Measurements from ENCODE around the gene LAPTM5.

LAPTM5 gene

DNA sequence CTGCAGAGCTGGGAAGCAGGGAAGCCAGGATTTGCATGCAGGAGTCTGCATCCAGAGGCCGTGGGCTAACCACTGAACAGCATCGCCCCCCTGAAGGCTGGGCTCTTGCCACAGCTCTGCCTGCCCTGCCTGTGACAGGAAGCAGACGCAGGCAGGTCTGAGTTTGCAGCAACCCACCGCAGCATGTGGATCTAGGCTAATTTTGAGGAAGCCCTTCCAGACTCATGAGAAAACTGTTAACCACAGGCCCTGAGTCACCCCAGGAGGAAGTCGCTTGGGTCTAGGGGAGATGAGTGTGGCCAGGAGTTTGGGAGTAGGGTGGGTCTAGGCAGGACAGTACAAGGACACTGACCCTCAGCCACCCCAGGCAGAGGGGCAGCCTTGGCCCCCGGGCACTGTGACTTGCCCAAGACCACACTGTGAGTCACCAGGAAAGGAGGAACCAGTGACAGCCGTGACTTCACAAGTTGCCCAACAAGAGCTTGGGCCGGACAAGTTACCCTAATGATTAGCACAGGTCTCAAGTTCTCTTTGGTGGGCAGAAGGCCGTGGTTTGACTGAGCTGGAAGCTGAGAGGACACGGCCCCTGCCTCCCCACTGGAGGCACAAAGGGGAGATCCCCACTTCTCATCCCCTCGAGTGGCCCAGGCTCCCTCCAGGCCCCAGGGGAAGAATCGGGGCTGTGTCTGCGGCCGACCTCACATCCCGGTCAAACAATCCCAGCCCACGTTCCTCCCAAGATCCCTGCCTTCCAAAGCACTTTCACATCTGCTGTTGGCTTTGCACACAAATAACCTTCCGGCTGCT lies 826 bp downstream of the LAPTM5 start:
- DNase-seq (ENCODE audit: low read depth, low spot score): no peak

DNA sequence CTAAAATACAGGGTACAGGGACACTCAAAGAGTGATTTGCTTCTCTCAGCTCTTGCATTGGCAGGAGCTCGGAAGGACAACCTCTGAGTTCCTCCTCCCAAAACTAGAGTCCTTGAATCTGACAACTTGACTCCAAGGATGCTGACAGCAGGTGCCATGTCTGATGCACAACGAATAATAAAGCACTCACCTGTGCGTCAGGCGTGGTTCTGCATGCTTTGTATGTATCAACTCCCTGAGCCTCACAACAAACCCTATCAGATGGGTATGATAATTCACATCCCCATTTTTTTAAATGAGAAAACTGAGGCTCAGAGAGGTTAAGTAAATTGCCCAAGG lies 1.4 kb downstream of the LAPTM5 start:
- DNase-seq (ENCODE audit: low read depth, low spot score): no peak

DNA sequence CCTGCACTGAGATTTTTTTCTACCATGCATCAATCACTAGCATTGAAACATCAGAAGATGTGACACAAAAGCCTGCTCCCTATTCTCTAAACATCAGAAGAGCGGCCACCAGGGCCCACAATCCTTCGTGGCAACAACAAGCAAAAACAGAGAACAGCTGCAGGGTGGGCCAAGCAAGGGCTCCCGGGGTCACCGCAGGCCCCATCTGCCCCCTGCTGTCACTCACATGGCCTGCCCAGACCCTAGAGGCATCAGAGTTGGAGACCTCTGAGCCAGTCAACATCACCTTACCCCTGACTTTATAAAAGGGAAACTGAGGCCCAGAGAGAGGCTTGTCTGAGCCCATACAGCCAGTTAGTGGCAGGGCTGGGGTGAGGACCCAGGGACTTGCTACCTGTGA lies 1.8 kb downstream of the LAPTM5 start:
- no peak for DNase-seq (ENCODE audit: low read depth, low spot score)

DNA sequence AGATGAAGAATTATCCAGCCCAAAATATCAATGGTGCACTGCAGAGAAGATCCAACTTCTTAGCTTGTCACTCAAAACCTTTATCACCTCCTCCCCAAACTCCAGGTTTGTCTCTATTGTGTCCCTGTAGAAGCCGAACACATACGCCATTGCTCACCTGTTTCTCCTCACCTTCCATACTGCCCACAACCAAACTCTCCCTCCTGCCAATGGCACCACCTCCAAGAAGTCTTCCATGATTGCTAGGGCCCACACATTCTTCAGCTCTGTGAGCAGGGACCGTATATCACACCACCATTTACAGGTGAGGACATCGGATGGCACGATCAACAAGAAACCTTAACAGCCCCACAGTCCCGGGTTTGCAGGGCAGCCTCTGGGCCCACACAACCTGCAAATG lies 2.2 kb downstream of the LAPTM5 start:
- DNase-seq (ENCODE audit: low read depth, low spot score): no peak

DNA sequence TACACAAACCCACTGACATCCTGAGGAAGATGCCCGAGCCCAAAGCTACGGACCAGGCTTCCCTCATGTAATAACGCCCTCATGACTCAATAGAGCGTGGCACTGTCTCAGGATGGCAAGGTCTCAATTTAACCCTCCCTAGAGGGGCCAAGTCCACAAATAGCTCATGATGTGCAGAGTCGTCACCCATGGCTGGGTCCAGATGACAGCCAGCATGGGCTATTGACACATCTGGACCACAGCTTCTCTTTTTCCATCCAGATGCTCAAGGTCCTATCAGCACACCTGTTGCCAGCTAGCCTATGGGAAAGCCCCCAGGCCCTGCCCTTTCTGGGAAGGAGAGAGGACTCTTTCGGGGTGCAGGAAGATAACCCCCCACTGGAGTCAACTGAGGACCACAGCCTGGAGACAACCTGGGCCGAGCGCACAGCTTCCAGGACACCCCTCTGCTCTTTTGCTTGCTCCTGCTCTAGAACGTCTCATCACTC lies 2.8 kb downstream of the LAPTM5 start:
- no peak for DNase-seq (ENCODE audit: low read depth, low spot score)

DNA sequence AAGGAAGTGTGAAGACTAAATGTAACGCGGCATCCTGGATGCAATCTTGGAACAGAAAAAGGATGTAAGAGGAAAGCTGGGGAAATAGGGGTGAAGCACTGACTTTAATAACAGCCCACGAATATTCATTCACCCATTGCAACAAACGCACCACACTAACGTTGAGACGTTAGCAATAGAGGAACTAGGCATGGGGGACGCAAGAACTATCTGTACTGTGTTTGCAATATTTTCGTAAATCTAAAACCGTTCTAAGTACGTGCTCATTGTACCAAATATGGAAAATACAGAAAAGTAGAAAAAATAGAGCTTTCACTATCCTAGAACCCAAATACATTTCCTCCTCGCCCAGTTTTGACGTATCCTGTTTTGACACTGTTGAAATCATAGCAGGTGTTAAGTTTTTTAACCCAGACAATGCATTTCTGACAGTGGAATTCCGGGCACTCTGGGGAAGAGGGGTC lies 3.9 kb downstream of the LAPTM5 start:
- no peak for DNase-seq (ENCODE audit: low read depth, low spot score)

DNA sequence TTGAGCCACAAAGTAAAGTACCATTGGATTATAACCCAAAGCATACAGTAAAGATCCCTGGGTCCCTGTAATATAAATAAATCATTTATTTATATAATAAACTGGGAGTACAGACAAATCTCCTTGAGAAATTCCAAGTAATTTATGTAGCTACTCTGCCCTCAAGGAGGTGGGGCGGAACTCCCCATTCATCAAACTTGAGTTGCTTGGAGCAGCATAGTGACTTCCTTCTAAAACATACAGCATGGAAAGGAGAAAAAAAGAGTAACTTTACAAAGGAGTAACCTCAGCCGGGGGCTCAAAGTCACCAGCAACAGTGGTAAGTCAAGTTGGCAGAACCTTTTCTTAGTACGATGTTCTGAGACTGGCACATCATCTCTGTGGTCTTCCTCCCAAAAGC lies 4.5 kb downstream of the LAPTM5 start:
- DNase-seq (ENCODE audit: low read depth, low spot score): no peak

DNA sequence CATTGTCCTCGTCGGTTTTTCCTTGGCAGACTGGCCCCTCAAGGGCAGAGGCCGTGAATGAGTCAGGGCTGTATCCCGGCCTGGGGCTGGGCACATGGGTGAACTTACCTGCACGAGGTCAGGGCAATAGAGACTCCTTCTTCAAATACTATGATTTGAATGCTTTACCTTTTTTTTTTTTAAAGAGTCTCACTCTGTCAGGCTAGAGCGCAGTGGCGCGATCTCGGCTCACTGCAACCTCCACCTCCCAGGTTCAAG lies 5.0 kb downstream of the LAPTM5 start:
- no peak for DNase-seq (ENCODE audit: low read depth, low spot score)

DNA sequence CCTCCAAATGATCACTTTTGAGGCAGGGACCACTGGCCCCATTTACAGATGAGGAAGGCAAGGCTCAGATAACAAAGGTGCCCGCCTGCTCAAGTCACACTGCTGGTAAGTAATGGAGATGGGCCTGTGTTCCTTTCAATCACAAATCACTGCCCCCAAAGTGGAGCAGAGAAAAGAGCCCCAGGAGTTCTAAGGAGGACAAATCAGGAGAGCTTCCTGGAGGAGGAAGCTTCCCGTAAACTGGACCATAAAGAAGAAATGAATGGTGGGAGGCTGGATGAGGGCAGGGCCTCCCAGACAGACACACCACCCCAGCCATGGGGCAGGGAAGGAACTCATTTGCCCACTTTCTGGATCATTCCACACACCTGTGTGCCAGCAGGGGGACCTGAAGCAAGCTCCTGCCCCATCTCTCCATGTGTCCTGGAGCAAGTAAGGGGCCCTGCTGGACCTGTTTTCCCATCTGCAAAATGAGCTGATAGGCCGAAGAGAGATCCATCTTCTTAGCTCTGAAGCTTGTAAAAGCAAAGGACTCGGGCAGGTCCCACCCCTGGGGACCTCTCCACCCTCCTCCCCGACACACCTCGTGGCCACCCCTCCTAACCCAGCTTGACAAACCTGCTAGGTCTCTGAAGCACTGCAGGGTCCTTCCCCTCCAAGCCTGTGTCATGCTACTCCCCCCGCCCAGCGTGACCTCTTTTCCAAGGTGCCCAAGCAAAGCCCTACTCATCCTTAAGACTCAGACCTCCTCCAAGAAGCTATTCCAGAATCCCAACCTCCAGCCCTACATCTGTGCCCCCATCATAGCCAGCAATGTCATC lies 5.5 kb downstream of the LAPTM5 start:
- DNase-seq (ENCODE audit: low read depth, low spot score): no peak

DNA sequence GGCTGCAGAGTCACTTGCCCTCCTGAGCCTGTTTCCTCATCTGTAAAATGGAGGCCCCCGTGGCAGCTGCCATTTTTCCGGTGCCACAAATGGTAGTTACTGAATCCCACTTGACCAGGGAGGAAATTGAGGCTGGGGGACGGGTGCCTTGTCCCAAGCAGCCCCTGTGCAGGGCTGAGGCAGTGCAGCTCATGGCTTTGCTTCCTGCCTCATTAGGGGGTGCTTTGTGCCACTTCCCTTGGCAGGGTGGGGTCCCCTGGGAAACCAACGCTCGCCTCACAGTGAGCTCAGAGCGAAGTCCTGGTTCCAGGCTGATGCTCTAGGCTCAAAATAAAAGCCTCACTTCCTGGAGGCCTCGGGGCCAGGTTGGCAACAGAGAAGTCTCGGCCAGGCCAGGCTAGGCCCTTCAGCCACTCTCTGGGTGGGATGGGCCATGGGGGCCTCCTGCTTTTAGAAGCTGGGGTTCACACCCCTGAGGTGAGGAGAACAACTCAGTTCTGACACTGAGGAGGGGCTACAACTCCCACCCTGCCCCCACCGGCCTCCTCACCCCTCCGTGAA lies 6.8 kb downstream of the LAPTM5 start:
- DNase-seq (ENCODE audit: low read depth, low spot score): no peak

DNA sequence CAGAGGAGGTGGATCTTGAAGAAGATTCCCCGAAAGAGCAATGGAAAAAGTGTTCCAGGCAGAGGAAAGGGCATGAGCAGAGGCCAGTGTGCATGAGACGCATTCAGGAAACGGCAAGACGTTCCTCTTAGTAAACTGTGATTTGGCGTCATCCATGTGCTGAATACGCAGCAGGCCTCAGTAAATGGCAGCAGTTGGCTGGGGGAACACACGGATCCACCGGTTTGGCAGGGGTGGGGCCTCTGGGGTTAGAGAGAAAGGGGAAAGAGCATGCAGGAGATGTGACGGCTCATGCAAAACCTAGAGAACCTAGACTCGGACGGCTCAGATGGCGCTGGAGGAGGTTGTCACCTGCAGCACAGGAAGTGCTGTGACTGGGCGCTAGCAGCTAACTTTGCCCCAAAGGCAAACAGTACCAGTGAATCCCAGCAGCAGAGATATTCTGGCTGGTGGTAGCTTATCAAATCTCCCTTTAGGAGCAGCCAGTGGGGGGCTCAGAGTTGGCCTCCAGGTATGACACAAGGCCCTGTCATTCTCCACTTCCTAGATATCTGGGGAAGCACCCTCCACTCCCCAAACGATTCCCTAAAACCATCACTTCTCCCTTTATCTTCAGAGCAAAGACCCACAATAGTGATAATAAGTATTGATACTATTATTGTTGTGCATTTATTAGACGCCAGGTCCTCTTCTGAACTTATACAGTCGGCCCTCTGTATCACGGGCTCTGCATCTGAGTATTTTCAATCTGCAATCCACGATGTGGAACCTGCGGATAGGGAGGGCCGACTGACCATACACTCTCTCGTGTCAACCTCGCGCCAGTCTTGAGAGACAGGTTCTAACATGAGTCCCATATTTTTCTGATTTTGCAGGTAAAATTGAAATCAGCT lies 7.6 kb downstream of the LAPTM5 start:
- no peak for DNase-seq (ENCODE audit: low read depth, low spot score)

DNA sequence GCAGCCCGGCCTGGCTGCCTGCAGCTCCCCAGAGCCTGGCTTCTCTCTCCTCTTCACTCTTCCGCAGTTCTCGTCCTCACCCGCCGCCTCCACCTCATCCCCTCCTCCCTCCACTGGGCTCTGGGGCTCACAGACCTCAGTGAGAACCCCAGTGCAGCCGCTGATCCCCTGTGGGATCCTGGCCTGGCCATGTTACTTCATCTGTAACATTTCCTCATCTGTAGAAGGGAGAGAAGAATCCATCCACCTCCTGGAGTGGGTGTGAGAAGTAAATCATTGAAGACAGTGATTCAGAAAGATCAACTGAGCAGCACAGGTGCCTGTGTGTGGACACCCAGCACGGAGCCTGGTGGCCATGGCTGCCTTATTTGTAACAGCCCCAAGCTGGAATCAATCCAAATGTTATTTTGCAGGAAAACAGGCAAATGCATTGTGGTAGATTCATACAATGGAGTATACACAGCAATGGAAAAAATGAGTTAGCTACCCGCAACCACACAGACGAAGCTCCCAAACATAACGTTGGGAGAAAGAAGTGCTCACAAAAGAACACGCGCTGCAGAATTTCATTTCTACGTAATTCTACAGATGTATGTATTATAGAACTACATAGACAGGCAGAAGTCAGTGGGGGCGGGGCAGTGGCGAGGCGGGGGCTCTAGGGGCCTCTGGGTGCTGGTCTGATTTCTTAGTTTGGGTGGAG lies 8.7 kb downstream of the LAPTM5 start:
- no peak for DNase-seq (ENCODE audit: low read depth, low spot score)

DNA sequence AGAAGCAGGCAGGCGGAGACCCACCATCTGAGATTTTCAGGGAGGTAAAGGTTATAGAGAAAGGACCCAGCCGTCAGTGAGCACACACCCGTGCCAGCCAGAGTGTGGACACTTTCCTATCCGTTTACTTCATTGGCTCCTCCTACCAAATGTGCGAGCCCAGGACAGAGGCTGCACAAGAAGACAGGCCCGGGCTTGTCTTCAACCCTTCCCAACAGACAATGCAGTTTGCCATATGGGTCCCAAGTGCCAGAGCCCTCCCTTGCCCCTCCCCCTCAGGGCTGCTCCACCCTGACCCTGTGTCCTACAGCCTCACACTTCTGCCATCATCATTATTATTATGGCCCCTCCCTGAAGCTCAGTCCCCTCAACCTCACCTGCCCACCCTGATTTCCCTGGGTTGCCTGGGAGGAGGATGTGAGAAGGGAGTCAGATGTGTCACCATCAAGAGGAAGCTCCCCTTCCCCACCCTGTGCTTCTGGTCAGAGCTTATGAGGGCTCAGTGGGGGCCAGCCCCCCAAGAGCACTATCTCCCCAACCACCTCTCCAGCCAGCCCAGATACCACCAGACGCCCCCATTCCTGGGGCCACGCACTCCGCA lies 9.4 kb downstream of the LAPTM5 start:
- DNase-seq (ENCODE audit: low read depth, low spot score): no peak

DNA sequence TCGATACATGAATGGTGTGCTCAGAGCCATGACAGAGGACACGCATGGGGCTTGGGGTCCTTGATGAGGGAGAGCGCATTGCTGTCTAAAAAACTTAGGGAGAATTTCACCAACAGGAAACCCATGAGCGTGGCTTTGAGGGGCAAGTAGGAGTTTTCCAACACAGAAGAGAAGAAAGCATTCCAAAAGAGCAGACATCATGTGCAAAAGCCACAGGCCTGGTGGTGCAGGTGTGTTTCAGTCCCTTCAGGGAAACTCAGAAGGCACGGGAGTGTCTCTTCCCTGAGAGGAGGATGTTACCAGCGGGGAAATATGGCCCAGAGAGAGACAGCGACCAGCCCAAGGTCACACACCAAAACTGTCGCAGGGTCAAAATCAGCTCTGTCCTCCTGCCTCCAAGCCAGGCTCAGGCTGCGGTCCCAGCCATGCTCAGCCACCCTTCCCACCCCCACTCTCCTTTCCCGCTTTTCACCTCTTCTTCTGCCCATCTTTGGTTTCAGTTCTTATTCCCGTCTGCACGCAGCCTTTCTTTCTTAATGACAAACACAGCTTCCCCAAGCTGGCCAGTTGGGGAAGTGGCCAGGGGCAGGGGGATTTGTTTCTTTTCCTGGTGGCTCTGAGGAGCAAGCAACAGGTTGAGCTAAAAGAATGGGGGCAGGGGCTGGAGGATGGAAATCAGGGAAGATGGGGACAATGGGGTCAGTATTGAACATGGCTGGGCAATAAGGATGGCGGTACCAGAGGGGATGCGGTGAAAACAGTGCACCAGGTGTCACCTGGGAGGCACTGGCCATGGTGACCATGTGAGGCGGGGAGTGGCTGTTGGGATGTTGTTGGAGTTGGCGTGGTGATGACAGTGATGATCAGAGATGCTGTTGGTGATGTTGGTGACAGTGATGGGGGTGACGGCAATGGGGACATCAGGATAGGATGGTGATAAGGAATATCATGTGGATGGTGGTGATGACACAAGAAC lies 10.3 kb downstream of the LAPTM5 start:
- DNase-seq (ENCODE audit: low read depth, low spot score): no peak

DNA sequence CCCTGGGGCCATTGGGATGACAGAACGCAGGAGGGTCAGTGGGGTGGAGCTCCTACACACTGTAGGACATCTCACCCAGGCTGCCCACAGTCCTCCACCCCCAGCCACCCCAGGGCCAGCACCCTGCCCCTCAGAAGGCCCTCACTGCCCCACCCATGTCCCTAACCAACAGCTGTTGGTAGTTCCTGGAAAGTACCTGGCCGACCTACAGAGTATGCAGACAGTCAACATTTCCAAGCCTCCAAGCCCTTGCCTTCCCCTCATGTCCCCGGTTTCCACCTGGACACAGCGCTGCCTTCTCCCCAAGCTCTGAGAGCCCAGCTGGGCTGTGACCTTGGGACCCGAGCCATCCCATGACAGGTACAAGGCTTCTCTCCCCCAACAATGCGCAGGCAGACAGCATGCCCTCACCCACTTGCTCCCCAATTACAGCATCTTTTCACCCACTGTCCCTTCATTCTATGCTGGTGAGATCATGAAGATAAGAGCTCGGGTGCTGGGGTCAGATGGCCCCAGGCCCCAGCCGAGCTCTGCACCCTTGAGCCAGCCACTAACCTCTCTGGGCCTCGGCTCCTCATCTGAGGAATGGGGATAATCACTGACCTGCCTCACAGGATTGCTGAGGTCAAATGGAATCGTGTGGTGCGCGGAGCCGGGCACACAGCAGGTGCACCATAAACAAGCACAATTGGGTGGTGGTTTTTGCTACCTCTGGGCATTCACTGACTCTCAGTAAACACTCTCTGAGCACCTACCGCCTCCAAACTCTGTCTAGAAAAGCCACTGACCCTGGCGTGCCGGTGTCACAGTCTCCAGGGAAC lies 11.2 kb downstream of the LAPTM5 start:
- DNase-seq (ENCODE audit: low read depth, low spot score): no peak

DNA sequence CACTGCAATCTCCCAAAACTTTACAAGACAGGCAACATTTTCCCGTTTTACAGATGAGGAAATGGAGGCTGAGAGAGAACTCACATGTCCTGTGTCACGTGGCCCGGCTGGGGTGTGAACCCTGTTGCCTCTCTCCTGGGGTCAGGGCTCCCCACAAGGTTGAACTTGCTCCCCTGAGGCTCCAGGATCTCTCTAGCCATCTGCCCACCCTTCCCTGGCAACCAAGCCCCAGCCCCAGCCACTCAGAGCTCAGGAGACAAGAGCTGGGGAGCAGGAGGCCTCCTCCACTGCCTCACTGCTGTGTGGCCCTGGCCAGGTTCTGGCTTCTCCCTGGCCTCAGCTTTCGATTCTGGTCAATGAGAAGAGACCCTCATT lies 11.8 kb downstream of the LAPTM5 start:
- DNase-seq (ENCODE audit: low read depth, low spot score): no peak

DNA sequence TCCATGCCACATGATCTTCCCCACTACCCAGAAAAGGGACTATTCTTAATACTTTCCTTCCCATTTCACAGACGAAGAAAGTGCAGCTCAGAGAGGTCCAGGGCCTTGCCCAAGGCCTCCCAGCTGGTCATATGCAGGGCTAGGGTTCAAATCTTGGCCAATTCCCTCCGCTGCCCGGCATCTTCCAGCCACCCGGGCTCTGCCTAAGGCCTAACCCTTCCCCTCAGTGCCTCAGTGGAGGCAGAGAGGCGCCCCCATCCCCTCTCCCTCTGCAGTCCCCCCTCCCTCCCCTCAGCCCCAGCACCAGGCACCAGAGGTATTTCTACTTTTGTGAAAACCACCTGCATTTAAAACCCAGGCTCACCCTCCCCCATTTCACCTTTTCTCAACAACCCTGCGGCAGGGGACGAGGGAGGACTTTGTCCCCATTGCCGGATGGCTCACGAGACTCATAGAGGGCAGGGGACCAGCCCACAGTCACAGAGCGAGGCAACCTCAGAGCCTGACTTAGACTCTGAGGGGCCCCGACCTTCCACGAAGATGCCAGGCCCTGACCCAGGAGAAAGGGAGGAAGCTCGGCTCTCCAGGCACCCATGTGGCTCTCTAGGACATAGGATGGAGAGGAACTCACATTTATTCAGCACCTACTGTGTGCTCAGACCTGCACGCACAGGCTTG lies 12.3 kb downstream of the LAPTM5 start:
- DNase-seq (ENCODE audit: low read depth, low spot score): no peak

DNA sequence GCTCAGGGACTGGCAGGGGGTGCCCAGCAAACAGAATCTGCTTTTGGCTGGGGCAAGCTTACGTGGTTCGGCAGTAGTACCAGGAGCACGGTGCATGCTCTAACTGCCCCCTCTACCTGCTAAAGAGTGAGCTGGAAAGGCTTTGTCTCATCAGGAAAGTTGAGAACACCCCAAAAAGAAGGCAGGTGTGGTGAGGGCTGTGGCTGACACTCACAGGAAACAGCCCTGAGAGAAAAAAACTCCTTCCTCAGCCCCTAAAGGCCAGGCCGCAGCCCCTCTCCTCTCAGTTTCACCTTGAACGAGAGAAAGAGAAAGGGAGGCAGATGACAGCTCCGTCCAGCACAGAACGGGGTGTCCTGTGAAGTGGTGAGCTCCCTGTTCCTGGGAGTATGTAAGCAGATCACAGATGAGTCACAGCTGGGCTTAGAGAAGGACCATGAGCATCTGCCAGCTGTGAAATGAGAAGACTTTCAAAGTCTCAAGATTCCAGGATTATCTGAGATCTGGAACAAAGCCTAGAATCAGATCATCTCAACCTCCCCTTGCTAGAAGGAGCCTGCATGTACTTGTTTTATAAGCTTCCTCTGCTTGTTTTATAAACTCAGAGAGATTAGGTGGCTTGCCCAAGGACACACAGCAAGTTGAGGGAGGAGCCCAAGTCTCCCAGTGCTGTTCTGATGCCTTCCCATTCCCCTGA lies 13.4 kb downstream of the LAPTM5 start:
- DNase-seq (ENCODE audit: low read depth, low spot score): no peak
